ENCODE results near the gene GSS.

GSS gene

GRCh38 chr20:34993941-34994508 is 38.4 kb upstream of the GSS start:
- DNase-seq (ENCODE audit: low read depth, low spot score), result no peak

GRCh38 chr20:34992751-34993417 is 37.3 kb upstream of the GSS start:
- DNase-seq (ENCODE audit: low read depth, low spot score), result no peak

GRCh38 chr20:34990661-34991214 is 35.1 kb upstream of the GSS start:
- no peak for DNase-seq (ENCODE audit: low read depth, low spot score)

- DNase-seq (ENCODE audit: low read depth, low spot score), result no peak
These were observed 34.6 kb upstream of the GSS start for GRCh38 chr20:34990231-34990630.

- no peak for DNase-seq (ENCODE audit: low read depth, low spot score)
These were observed 34.1 kb upstream of the GSS start for GRCh38 chr20:34989670-34990069.

- DNase-seq (ENCODE audit: low read depth, low spot score), result no peak
These were observed 33.5 kb upstream of the GSS start for GRCh38 chr20:34989118-34989517.

- DNase-seq (ENCODE audit: low read depth, low spot score), result no peak
These were observed 32.6 kb upstream of the GSS start for GRCh38 chr20:34988191-34988540.

- no peak for DNase-seq (ENCODE audit: low read depth, low spot score)
These were observed 31.9 kb upstream of the GSS start for GRCh38 chr20:34987288-34988190.

GRCh38 chr20:34986311-34987287 is 31.0 kb upstream of the GSS start:
- no peak for DNase-seq (ENCODE audit: low read depth, low spot score)

- no peak for DNase-seq (ENCODE audit: low read depth, low spot score)
These were observed 30.1 kb upstream of the GSS start for GRCh38 chr20:34985461-34986310.

GRCh38 chr20:34984756-34985261 is 29.2 kb upstream of the GSS start:
- no peak for DNase-seq (ENCODE audit: low read depth, low spot score)

- DNase-seq (ENCODE audit: low read depth, low spot score), result no peak
These were observed 28.6 kb upstream of the GSS start for GRCh38 chr20:34983995-34984735.

- no peak for DNase-seq (ENCODE audit: low read depth, low spot score)
These were observed 27.6 kb upstream of the GSS start for GRCh38 chr20:34983089-34983820.

- no peak for DNase-seq (ENCODE audit: low read depth, low spot score)
These were observed 26.9 kb upstream of the GSS start for GRCh38 chr20:34982270-34983088.

- DNase-seq (ENCODE audit: low read depth, low spot score), result no peak
These were observed 25.1 kb upstream of the GSS start for GRCh38 chr20:34980543-34981233.

- no peak for DNase-seq (ENCODE audit: low read depth, low spot score)
These were observed 24.0 kb upstream of the GSS start for GRCh38 chr20:34979366-34980153.
